Measurements from ENCODE around the gene STRBP. TPM values are rescaled to one million over a fixed set of nuclear protein-coding genes. Genes with fewer than 3 reads are reported as not detected.

STRBP gene
- polyA plus RNA-seq, 3 donors = 47.6 to 59.4 (median 52.2) TPM

Other genes starting within 250 kb of the STRBP start
- under 1 TPM; 0.25 to 0.73 (median 0.47) TPM for gene GPR21, start 234.9 kb downstream of the STRBP start, polyA plus RNA-seq (ENCODE audit: insufficient read length in 3 of 3)
- gene CRB2, start 87.6 kb upstream of the STRBP start, polyA plus RNA-seq (ENCODE audit: insufficient read length in 3 of 3) = 10 to 100 TPM; 29.9 to 31.9 (median 30.4) TPM

Data from renal pelvis (tissue), 3 donors.